Heart left ventricle (tissue), 16 donors: ENCODE results near the gene FCRL2. TPM values are rescaled to one million over a fixed set of nuclear protein-coding genes. Genes with fewer than 3 reads are reported as not detected.

ENCODE experiments used
- ATAC-seq, 4 donors: fragments of 200-7000 bp; cut with Tn5 transposase; one replicate each; pipeline ENCODE4 v1.9.1; 2020 to 2022; ENCODE audit warnings: moderate library complexity in 4 of 4, mild to moderate bottlenecking in 3 of 4, moderate number of reproducible peaks in 1 of 4
- DNase-seq, 5 donors: peaks; one replicate each; pipeline ENCODE4 v3.0.0-alpha.2; 2020
- H3K27ac ChIP-seq, 12 donors: fragments of 200-600 bp; sonication (generic) in 4 of 12; one replicate each; pipeline versions ENCODE4 v1.5.0 to v1.8.0; 2016 to 2022; ENCODE audit warnings: mild to moderate bottlenecking in 2 of 12
- H3K27me3 ChIP-seq, 9 donors: fragments of 200-600 bp; sonication (generic) in 2 of 9; one replicate each; pipeline versions ENCODE4 v1.5.1 to v1.8.0; 2016 to 2022; ENCODE audit warnings: mild to moderate bottlenecking in 3 of 9
- H3K36me3 ChIP-seq, 9 donors: fragments of 200-600 bp; sonication (generic) in 2 of 9; one replicate each; pipeline versions ENCODE4 v1.5.0 to v1.8.0; 2018 to 2022; ENCODE audit warnings: mild to moderate bottlenecking in 2 of 9
- H3K4me1 ChIP-seq, 12 donors: fragments of 200-600 bp; sonication (generic) in 4 of 12; one replicate each; pipeline versions ENCODE4 v1.5.0 to v1.8.0; 2016 to 2022; ENCODE audit warnings: mild to moderate bottlenecking in 3 of 12
- H3K4me3 ChIP-seq, 12 donors: fragments of 200-600 bp; sonication (generic) in 4 of 12; one replicate each; pipeline versions ENCODE4 v1.5.0 to v1.8.0; 2017 to 2022; ENCODE audit warnings: mild to moderate bottlenecking in 9 of 12, moderate library complexity in 4 of 12
- H3K9me3 ChIP-seq, 12 donors: fragments of 200-600 bp; sonication (generic) in 4 of 12; one replicate each; pipeline versions ENCODE4 v1.5.0 to v1.8.0; 2016 to 2022; ENCODE audit warnings: mild to moderate bottlenecking in 1 of 12
- POLR2A ChIP-seq, 2 donors: fragments of 450-650 bp; IDR thresholded peaks; one replicate each; pipeline ENCODE4 v1.6.1; 2017; ENCODE audit warnings: antibody characterized with exemption in 2 of 2, mild to moderate bottlenecking in 2 of 2, moderate library complexity in 2 of 2
- WGBS, 4 donors: extraction: QIAGEN DNeasy Blood & Tissue Kit in 2 of 4; methylation state at CpG; one replicate each; pipeline versions ENCODE4 v1.1.5 to v1.1.7; 2013 to 2018; 5-methylcytosine and 5-hydroxymethylcytosine counted together
- intact Hi-C, 10 donors: fragments of 100-400 bp; cut with DNase I; formaldehyde crosslinking; loops; one replicate each; pipeline versions ENCODE4 v1.11.1 to v1.14.2; 2022
- polyA plus RNA-seq, 2 donors: library from polyadenylated mRNA; stranded (reverse); fragments of 200-250 nt; gene quantifications; one replicate each; pipeline ENCODE4 v1.2.3, GENCODE V29; 2013
- total RNA-seq, 9 donors: library from RNA; depleted of rRNA in 2 of 9; stranded (reverse); fragments of >200 nt in 2 of 9; fragmentation: NEBNext Ultra II Directional in 3 of 9; extraction: Animal tissue kit (Norgen Biotek cat#: 25700) in 3 of 9; gene quantifications; one replicate each; pipeline versions ENCODE4 v1.1.0 to v1.2.4, GENCODE V29; 2016 to 2023
- TF ChIP-seq, protein P1 (sequence below), 12 donors: fragments of 200-600 bp; sonication (generic) in 4 of 12; IDR thresholded peaks; one replicate each; pipeline versions ENCODE4 v1.5.0 to v1.8.0; 2018 to 2022; ENCODE audit warnings: antibody characterized with exemption in 12 of 12, mild to moderate bottlenecking in 5 of 12
- donor health status: ischemic (EF 13 %, LVEDD 7.1; RV severe dilation, severe dysfunction).
- donor health status: healthy with polysubstance abuse.
- donor health status: DM: no; HTN: yes; CAD: no.
- donor health status: DM: no; HTN: no; CAD: no.
- donor health status: ischemic (EF 25% LVEDD 6.9; RV normal size, moderate dysfunction).
- donor health status: ischemic (EF 25% LVEDD 5.7; RV mildly dilated, moderate dysfunction).
- donor health status: healthy.
- donor health status: DM: yes; HTN: yes; CAD: no.
- donor health status: ischemic (EF 35%, LVEDD 5.7; RV mildly dilated, moderate dysfunction).
- donor health status: nonischemic (EF 11% LVEDD 7.7; RV severe dilation, severe dysfunction).
- donor health status: DM: yes; HTN: yes; CAD: no.
- donor health status: PGD.
- donor health status: ischemic (EF 29% LVEDD 5.4; RV normal size, mild dysfunction).
- donor health status: nonischemic (EF 23%, LVEDD 6.1; RV moderate dilation, normal function).

The FCRL2 gene
- total and polyA plus RNA-seq, 11 donors: 0.07 TPM; not detected in 10

DNA sequence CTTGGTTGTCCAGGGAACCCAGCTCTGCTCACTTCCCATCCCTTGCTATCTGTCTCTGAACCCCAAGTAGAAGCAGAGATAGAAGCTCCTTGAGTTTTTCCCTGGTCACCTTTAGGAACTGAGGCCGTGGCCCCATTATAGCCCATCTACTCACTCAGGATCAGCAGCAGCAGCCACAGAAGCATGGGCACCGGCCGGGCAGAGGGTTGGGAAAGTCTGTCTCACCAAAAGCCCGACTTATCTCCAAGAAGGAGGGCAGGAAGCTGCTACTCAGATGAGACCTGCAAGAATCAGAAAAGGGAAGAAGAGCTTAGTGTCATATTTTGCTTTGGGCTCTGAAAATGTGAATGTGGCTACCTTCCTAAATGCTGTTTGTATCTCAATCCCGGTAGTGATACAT lies 76.6 kb downstream of the FCRL2 start:
- DNase-seq: no peak
- intact Hi-C loops: no loop called here
- Histone ChIP-seq H3K4me3 (peak overlapping the region in 1 of 12 donors; percentile 26), H3K9me3 (no peaks in the 10 kb centered on the region), H3K27ac (peak overlapping the region in 1 of 12 donors; percentile 67), H3K4me1 (no peaks in the 10 kb centered on the region), H3K27me3 (peaks cover 0 to 25% (median 0%) of the 10 kb centered on the region in 9 donors), H3K36me3 (no peaks in the 10 kb centered on the region)
- ATAC-seq: no peak
- TF ChIP-seq POLR2A (IDR thresholded peaks at IDR 0.05): no peak
- TF ChIP-seq, protein P1, sequence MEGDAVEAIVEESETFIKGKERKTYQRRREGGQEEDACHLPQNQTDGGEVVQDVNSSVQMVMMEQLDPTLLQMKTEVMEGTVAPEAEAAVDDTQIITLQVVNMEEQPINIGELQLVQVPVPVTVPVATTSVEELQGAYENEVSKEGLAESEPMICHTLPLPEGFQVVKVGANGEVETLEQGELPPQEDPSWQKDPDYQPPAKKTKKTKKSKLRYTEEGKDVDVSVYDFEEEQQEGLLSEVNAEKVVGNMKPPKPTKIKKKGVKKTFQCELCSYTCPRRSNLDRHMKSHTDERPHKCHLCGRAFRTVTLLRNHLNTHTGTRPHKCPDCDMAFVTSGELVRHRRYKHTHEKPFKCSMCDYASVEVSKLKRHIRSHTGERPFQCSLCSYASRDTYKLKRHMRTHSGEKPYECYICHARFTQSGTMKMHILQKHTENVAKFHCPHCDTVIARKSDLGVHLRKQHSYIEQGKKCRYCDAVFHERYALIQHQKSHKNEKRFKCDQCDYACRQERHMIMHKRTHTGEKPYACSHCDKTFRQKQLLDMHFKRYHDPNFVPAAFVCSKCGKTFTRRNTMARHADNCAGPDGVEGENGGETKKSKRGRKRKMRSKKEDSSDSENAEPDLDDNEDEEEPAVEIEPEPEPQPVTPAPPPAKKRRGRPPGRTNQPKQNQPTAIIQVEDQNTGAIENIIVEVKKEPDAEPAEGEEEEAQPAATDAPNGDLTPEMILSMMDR (IDR thresholded peaks at IDR 0.05): no peak
- WGBS, 4 donors: 68 to 81% (median 74%) methylated on average over 5 of the region's 5 CpGs

DNA sequence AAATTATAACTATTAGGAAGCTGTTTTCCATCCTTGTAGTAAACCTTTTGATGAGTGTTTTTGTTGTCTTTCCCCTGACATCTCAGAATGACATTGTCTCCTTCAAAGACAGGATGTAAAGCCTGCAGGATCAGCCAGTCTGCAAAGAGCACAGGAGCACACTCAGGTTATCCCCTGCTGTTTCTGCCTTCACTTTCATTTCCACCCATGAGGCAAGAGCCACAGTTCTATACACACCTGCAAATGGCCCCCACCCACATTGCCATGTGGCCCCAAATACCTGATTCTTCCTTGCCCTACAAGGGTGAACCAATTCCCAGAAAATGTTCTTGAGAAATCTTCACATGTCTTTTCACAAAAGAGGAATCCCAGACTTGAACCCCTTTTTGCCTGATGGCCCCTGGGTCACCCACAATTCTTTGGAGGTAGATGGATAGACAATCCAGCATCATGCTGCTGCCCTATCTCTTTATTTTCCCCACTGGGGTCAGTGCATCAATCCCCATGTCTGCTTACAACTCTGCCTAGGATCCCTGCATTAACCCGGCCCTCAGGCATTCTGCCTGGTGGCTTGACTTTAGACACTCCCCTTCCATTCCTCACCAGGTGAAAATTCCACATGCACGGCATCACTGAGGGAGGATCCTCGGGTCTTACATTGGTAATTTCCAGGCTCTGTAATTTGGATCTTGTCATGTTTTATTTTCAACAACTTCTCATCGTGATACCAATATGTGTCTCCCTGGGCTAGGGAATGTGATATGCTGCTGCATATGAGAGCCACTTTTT lies 79.0 kb downstream of the FCRL2 start:
- 64 to 75% (median 70%) methylated on average over 4 of the region's 4 CpGs for WGBS, 4 donors
- intact Hi-C loops: no loop called here
- DNase-seq: no peak

DNA sequence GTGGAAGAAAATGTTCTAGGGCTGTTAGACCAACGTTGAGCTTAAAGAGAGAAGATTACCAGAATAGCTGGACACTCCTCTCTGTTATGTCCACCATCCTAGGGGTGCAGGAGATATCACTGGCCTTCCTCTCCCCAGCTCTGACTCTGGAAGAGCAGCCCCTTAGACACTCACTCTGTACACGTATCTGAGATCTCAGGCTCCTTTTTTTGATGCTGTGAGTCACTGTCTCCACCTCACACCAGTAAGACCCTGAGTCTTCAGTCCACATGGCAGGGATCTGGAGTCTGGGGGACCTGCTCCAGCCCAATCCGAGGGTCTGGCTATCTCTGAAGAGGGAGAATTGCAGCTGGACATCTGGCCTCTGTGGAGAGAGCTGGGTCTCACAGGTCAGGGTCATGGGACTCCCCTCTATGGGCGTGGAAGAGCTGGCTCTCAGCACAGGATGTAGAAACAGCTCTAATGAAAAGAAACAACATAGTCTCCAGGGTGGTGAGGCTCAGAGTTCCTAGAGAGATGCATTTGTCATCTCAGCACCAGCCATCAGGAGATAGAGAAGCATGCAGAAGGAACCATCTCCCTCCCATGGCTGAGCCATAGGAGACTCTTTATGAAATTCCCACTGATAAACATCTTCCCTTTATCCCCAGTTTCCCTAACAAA lies 79.8 kb downstream of the FCRL2 start:
- no peaks in the 10 kb centered on the region for H3K36me3 ChIP-seq
- no peak for TF ChIP-seq POLR2A (IDR thresholded peaks at IDR 0.05)
- TF ChIP-seq, protein P1 (IDR thresholded peaks at IDR 0.05): no peak
- WGBS, 4 donors: 33 to 67% (median 46%) methylated on average over 3 to 4 of the region's 4 CpGs
- H3K4me3 ChIP-seq: no peak overlapping the region
- intact Hi-C loops: no loop called here
- H3K9me3 ChIP-seq: no peaks in the 10 kb centered on the region
- H3K27ac ChIP-seq: no peak overlapping the region
- DNase-seq (no peak), ATAC-seq (no peak)
- H3K27me3 ChIP-seq: peaks cover 0 to 25% (median 0%) of the 10 kb centered on the region in 9 donors
- no peaks in the 10 kb centered on the region for H3K4me1 ChIP-seq

More for the DNA sequence above, 79.0 kb downstream of the FCRL2 start:
- peak overlapping the region in 1 of 12 donors; percentile 42 for H3K27ac ChIP-seq
- H3K4me3 ChIP-seq: no peak overlapping the region
- no peak for TF ChIP-seq POLR2A (IDR thresholded peaks at IDR 0.05)
- TF ChIP-seq, protein P1 (IDR thresholded peaks at IDR 0.05): no peak
- H3K36me3 ChIP-seq: no peaks in the 10 kb centered on the region
- no peaks in the 10 kb centered on the region for H3K9me3 ChIP-seq
- H3K4me1 ChIP-seq: no peaks in the 10 kb centered on the region
- peaks cover 0 to 25% (median 0%) of the 10 kb centered on the region in 9 donors for H3K27me3 ChIP-seq
- no peak for ATAC-seq

Other genes with a start within 250 kb of the FCRL2 start
- under 1 TPM in 3 of 9 donors, not detected in 6; 0.07 to 0.32 (median 0.09) TPM for gene FCRL5, start 224.6 kb downstream of the FCRL2 start, total RNA-seq
- under 1 TPM in 1 of 2 donors, not detected in 1; 0.04 TPM for gene FCRL5, start 224.6 kb downstream of the FCRL2 start, polyA plus RNA-seq
- not detected for gene FCRL4, start 179.0 kb downstream of the FCRL2 start, total RNA-seq
- gene FCRL4, start 179.0 kb downstream of the FCRL2 start, polyA plus RNA-seq: not detected
- gene FCRL3, start 76.4 kb downstream of the FCRL2 start, total RNA-seq: 1 to 10 TPM in 2 of 9 donors, under 1 TPM in 1, not detected in 6; 0.20 to 1.4 (median 1.0) TPM
- under 1 TPM in 1 of 2 donors, not detected in 1; 0.04 TPM for gene FCRL3, start 76.4 kb downstream of the FCRL2 start, polyA plus RNA-seq
- under 1 TPM in 1 of 9 donors, not detected in 8; 0.35 TPM for gene FCRL1, start 43.0 kb upstream of the FCRL2 start, total RNA-seq
- gene FCRL1, start 43.0 kb upstream of the FCRL2 start, polyA plus RNA-seq: under 1 TPM in 1 of 2 donors, not detected in 1; 0.04 TPM
- gene CD5L, start 64.7 kb upstream of the FCRL2 start, total RNA-seq: 1 to 10 TPM in 1 of 9 donors, under 1 TPM in 5, not detected in 3; 0.14 to 1.4 (median 0.54) TPM
- gene CD5L, start 64.7 kb upstream of the FCRL2 start, polyA plus RNA-seq: under 1 TPM; 0.04 to 0.99 TPM
- gene KIRREL1, start 216.5 kb upstream of the FCRL2 start, total RNA-seq: 10 to 100 TPM in 4 of 9 donors, 1 to 10 TPM in 5; 6.1 to 22.7 (median 8.2) TPM
- 1 to 10 TPM; 3.2 to 8.4 TPM for gene KIRREL1, start 216.5 kb upstream of the FCRL2 start, polyA plus RNA-seq